GM23338 (cell line): ENCODE data around the gene SPATA1. TPM values are rescaled to one million over a fixed set of nuclear protein-coding genes. Genes with fewer than 3 reads are reported as not detected.

Experiments
- ATAC-seq: fragments of 200-7000 bp; cut with Tn5 transposase; 3 replicates; pipeline ENCODE4 v1.9.1; 2020
- DNase-seq: peaks from one replicate; pipeline ENCODE4 v3.0.0-alpha.2; 2015; ENCODE audit warnings: low spot score
- H2AFZ ChIP-seq: fragments of 200-600 bp; sonication (generic); 2 replicates; pipeline ENCODE4 v1.8.0; 2016; ENCODE audit warnings: antibody characterized with exemption, mild to moderate bottlenecking, moderate library complexity
- H3F3A ChIP-seq: fragments of 200-600 bp; sonication (generic); replicated peaks from 2 replicates; pipeline ENCODE4 v1.8.0; 2017; ENCODE audit warnings: antibody characterized with exemption, mixed run types, low read depth
- H3K27ac ChIP-seq: fragments of 200-600 bp; sonication (generic); 2 replicates; pipeline ENCODE4 v1.6.1; 2016; ENCODE audit warnings: low read depth
- H3K27me3 ChIP-seq: fragments of 200-600 bp; sonication (generic); 2 replicates; pipeline ENCODE4 v1.8.0; 2016; ENCODE audit warnings: mild to moderate bottlenecking, mixed run types, moderate library complexity; ENCODE audit not compliant: insufficient read depth
- H3K36me3 ChIP-seq: fragments of 200-600 bp; sonication (generic); 2 replicates; pipeline ENCODE4 v1.8.0; 2016; ENCODE audit warnings: mild to moderate bottlenecking; ENCODE audit not compliant: insufficient read depth
- H3K4me1 ChIP-seq: fragments of 200-600 bp; sonication (generic); 2 replicates; pipeline ENCODE4 v1.8.0; 2016; ENCODE audit warnings: mild to moderate bottlenecking, moderate library complexity; ENCODE audit not compliant: insufficient read depth
- H3K4me2 ChIP-seq: fragments of 200-600 bp; sonication (generic); 2 replicates; pipeline ENCODE4 v1.7.1; 2017; ENCODE audit warnings: mixed run types
- H3K4me3 ChIP-seq: fragments of 200-600 bp; sonication (generic); 2 replicates; pipeline ENCODE4 v1.6.1; 2016; ENCODE audit warnings: mixed run types
- H3K79me2 ChIP-seq: fragments of 200-600 bp; sonication (generic); replicated peaks from 2 replicates; pipeline ENCODE4 v1.8.0; 2017; ENCODE audit warnings: mild to moderate bottlenecking; ENCODE audit not compliant: insufficient read depth
- H3K9me2 ChIP-seq: fragments of 200-600 bp; sonication (generic); 2 replicates; pipeline ENCODE4 v1.8.0; 2017; ENCODE audit not compliant: insufficient read depth
- H4K20me1 ChIP-seq: fragments of 200-600 bp; sonication (generic); replicated peaks from 2 replicates; pipeline ENCODE4 v1.8.0; 2017; ENCODE audit warnings: mild to moderate bottlenecking; ENCODE audit not compliant: insufficient read depth
- H3K27ac Mint-ChIP-seq: 2 replicates; pipeline ENCODE4 v1.8.0; 2020; ENCODE audit warnings: inconsistent platforms, mild to moderate bottlenecking, moderate library complexity, mixed read lengths
- H3K27me3 Mint-ChIP-seq: 3 replicates; pipeline ENCODE4 v1.8.0; 2022; ENCODE audit warnings: low read depth, mild to moderate bottlenecking, moderate library complexity, mixed read lengths, inconsistent platforms; ENCODE audit not compliant: insufficient read depth, poor library complexity
- H3K36me3 Mint-ChIP-seq: 3 replicates; pipeline ENCODE4 v1.8.0; 2021; ENCODE audit warnings: low read depth, mild to moderate bottlenecking, inconsistent platforms, moderate library complexity, mixed read lengths
- H3K4me1 Mint-ChIP-seq: 3 replicates; pipeline ENCODE4 v1.8.0; 2020; ENCODE audit warnings: mild to moderate bottlenecking, inconsistent platforms, mixed read lengths
- H3K4me3 Mint-ChIP-seq: 3 replicates; pipeline ENCODE4 v1.8.0; 2021; ENCODE audit warnings: moderate library complexity, mild to moderate bottlenecking, inconsistent platforms, mixed read lengths
- H3K9me3 Mint-ChIP-seq: 3 replicates; pipeline ENCODE4 v1.8.0; 2020; ENCODE audit warnings: moderate library complexity, mild to moderate bottlenecking, inconsistent platforms, mixed read lengths
- CREB1 ChIP-seq: fragments of 250-450 bp; sonication (Bioruptor Pico); IDR thresholded peaks from 2 replicates; pipeline ENCODE4 v1.5.0; 2020; ENCODE audit warnings: low read depth, mild to moderate bottlenecking, moderate library complexity
- JUNB ChIP-seq: IDR thresholded peaks from one replicate; pipeline ENCODE4 v1.6.1; 2016; ENCODE audit warnings: antibody characterized with exemption; ENCODE audit not compliant: unreplicated experiment
- NANOG ChIP-seq: IDR thresholded peaks from 2 replicates; pipeline ENCODE4 v1.6.1; 2016; ENCODE audit warnings: antibody characterized with exemption, borderline replicate concordance
- POLR2AphosphoS5 ChIP-seq: IDR thresholded peaks from 2 replicates; pipeline ENCODE4 v1.6.1; 2016; ENCODE audit warnings: antibody characterized with exemption, low read depth
- STAT1 ChIP-seq: IDR thresholded peaks from one replicate; pipeline ENCODE4 v1.6.1; 2016; ENCODE audit warnings: antibody characterized with exemption; ENCODE audit not compliant: unreplicated experiment
- ZNF331 ChIP-seq: fragments of 250-450 bp; sonication (Bioruptor Pico); IDR thresholded peaks from 2 replicates; pipeline ENCODE4 v1.5.0; 2020; ENCODE audit warnings: low read depth, mild to moderate bottlenecking, moderate library complexity
- polyA plus RNA-seq: library from polyadenylated mRNA; unstranded; fragments of >200 nt; fragmentation: Nextera tagmentation; extraction: Ambion mirVana; gene quantifications from 2 replicates; pipeline ENCODE4 v1.2.1, GENCODE V29; 2016
- total RNA-seq: library from RNA; depleted of rRNA; stranded (reverse); fragments of >200 nt; shearing (Covaris generic); gene quantifications from 2 replicates; pipeline ENCODE4 v1.2.3, GENCODE V29; 2014
- TF ChIP-seq, protein P1 (sequence below): fragments of 250-450 bp; sonication (Bioruptor Pico); IDR thresholded peaks from 2 replicates; pipeline ENCODE4 v1.5.0; 2020; ENCODE audit warnings: mild to moderate bottlenecking, moderate library complexity
- TF ChIP-seq, protein P2 (sequence below), 2 experiments: fragments of 200-600 bp in 1 of 2; sonication (generic) in 1 of 2; conservative IDR thresholded peaks; 2 replicates each; pipeline versions ENCODE4 v1.5.1 to v1.6.1; 2016 to 2017; ENCODE audit warnings: antibody characterized with exemption in 2 of 2, low read depth in 2 of 2, mild to moderate bottlenecking in 2 of 2, moderate library complexity in 1 of 2

The SPATA1 gene
- total and polyA plus RNA-seq, 2 experiments from 2014 or later = 3.3 TPM; not detected in 1

DNA sequence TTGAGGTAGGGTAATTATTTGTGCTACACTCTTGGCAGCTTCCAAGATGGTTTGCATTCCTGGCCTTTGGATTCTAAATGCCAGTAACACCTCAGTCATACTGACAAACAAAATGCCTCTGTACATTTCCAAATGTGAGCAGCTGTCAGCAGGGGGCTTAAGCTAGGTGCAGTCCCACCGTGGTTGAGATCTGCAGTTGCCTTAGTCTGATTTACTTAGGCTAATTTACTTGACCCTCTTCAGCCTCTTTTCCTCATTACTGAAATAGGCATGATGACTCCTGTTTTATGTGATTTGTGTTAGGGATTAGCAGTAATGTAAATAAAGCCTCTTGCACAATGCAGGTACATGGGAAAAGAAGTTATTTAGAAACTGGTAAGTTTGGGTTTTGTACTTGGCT is 13.5 kb upstream of the SPATA1 start (continued):
- TF ChIP-seq, protein P1, sequence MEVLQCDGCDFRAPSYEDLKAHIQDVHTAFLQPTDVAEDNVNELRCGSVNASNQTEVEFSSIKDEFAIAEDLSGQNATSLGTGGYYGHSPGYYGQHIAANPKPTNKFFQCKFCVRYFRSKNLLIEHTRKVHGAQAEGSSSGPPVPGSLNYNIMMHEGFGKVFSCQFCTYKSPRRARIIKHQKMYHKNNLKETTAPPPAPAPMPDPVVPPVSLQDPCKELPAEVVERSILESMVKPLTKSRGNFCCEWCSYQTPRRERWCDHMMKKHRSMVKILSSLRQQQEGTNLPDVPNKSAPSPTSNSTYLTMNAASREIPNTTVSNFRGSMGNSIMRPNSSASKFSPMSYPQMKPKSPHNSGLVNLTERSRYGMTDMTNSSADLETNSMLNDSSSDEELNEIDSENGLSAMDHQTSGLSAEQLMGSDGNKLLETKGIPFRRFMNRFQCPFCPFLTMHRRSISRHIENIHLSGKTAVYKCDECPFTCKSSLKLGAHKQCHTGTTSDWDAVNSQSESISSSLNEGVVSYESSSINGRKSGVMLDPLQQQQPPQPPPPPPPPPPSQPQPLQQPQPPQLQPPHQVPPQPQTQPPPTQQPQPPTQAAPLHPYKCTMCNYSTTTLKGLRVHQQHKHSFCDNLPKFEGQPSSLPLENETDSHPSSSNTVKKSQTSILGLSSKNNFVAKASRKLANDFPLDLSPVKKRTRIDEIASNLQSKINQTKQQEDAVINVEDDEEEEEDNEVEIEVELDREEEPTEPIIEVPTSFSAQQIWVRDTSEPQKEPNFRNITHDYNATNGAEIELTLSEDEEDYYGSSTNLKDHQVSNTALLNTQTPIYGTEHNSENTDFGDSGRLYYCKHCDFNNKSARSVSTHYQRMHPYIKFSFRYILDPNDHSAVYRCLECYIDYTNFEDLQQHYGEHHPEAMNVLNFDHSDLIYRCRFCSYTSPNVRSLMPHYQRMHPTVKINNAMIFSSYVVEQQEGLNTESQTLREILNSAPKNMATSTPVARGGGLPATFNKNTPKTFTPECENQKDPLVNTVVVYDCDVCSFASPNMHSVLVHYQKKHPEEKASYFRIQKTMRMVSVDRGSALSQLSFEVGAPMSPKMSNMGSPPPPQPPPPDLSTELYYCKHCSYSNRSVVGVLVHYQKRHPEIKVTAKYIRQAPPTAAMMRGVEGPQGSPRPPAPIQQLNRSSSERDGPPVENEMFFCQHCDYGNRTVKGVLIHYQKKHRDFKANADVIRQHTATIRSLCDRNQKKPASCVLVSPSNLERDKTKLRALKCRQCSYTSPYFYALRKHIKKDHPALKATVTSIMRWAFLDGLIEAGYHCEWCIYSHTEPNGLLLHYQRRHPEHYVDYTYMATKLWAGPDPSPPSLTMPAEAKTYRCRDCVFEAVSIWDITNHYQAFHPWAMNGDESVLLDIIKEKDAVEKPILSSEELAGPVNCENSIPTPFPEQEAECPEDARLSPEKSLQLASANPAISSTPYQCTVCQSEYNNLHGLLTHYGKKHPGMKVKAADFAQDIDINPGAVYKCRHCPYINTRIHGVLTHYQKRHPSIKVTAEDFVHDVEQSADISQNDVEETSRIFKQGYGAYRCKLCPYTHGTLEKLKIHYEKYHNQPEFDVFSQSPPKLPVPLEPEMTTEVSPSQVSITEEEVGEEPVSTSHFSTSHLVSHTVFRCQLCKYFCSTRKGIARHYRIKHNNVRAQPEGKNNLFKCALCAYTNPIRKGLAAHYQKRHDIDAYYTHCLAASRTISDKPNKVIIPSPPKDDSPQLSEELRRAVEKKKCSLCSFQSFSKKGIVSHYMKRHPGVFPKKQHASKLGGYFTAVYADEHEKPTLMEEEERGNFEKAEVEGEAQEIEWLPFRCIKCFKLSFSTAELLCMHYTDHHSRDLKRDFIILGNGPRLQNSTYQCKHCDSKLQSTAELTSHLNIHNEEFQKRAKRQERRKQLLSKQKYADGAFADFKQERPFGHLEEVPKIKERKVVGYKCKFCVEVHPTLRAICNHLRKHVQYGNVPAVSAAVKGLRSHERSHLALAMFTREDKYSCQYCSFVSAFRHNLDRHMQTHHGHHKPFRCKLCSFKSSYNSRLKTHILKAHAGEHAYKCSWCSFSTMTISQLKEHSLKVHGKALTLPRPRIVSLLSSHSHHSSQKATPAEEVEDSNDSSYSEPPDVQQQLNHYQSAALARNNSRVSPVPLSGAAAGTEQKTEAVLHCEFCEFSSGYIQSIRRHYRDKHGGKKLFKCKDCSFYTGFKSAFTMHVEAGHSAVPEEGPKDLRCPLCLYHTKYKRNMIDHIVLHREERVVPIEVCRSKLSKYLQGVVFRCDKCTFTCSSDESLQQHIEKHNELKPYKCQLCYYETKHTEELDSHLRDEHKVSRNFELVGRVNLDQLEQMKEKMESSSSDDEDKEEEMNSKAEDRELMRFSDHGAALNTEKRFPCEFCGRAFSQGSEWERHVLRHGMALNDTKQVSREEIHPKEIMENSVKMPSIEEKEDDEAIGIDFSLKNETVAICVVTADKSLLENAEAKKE (CRISPR knock-in tag) = no peak
- TF ChIP-seq STAT1 = no peak
- no peak for TF ChIP-seq CREB1 (CRISPR knock-in tag)
- no peak for TF ChIP-seq POLR2AphosphoS5
- TF ChIP-seq, protein P2, sequence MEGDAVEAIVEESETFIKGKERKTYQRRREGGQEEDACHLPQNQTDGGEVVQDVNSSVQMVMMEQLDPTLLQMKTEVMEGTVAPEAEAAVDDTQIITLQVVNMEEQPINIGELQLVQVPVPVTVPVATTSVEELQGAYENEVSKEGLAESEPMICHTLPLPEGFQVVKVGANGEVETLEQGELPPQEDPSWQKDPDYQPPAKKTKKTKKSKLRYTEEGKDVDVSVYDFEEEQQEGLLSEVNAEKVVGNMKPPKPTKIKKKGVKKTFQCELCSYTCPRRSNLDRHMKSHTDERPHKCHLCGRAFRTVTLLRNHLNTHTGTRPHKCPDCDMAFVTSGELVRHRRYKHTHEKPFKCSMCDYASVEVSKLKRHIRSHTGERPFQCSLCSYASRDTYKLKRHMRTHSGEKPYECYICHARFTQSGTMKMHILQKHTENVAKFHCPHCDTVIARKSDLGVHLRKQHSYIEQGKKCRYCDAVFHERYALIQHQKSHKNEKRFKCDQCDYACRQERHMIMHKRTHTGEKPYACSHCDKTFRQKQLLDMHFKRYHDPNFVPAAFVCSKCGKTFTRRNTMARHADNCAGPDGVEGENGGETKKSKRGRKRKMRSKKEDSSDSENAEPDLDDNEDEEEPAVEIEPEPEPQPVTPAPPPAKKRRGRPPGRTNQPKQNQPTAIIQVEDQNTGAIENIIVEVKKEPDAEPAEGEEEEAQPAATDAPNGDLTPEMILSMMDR (conservative IDR thresholded peaks at IDR 0.05; ENCODE audit: low read depth in 2 of 2) = no peak
- TF ChIP-seq NANOG = no peak
- TF ChIP-seq JUNB = no peak

DNA sequence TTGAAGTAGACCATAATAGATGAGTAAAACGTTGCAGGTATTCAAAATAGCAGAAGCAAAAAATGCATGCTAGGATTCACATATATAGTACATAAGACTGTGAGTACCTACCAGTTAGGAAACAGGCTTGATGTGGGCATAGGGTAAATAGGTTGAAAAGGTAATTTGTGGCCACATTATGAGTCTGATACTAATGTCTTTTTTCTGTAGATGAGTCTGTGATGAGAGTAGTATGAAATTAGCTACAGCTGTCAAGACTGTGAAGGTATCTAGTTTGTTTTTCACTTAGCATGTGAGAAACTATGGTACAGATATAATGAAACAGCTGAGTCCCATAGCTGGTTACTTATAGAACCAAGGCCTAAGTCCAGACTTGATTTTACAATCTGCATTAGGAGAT is 12.4 kb upstream of the SPATA1 start:
- Histone ChIP-seq H3K36me3 (peaks cover 32% of the 10 kb centered on the region), H3F3A (no peaks in the 10 kb centered on the region), H3K79me2 (no peaks in the 10 kb centered on the region; the same call in 1 of the 2 replicates), H3K27me3 (no peaks in the 10 kb centered on the region), H3K4me1 (no peaks in the 10 kb centered on the region), H2AFZ (no peak overlapping the region), H4K20me1 (no peaks in the 10 kb centered on the region), H3K9me2 (no peaks in the 10 kb centered on the region), H3K27ac (no peak overlapping the region), H3K4me2 (no peak overlapping the region), H3K4me3 (no peak overlapping the region)
- Mint-ChIP-seq H3K36me3 (peaks cover 60% of the 10 kb centered on the region), H3K4me1 (no peaks in the 10 kb centered on the region), H3K27ac (no peak overlapping the region), H3K4me3 (no peak overlapping the region), H3K27me3 (peaks cover 2% of the 10 kb centered on the region), H3K9me3 (no peaks in the 10 kb centered on the region)
- ATAC-seq = no peak
- DNase-seq = no peak
- TF ChIP-seq ZNF331 (CRISPR knock-in tag) (no peak), NANOG (no peak)
- TF ChIP-seq, protein P1 (CRISPR knock-in tag) = no peak
